IMR-90 (cell line): Measurements from ENCODE around the gene GPR39.

Source experiments
- CTCF ChIP-seq: conservative IDR thresholded peaks from 2 replicates; pipeline ENCODE4 v1.5.1; 2012; ENCODE audit warnings: mild to moderate bottlenecking, low read depth, low read length, improper control_type of control experiment
- ELK1 ChIP-seq: fragments of 150-350 bp; IDR thresholded peaks from 2 replicates; pipeline ENCODE4 v1.6.1; 2016; ENCODE audit warnings: low read depth, mild to moderate bottlenecking, low read length, moderate library complexity, borderline replicate concordance
- FOS ChIP-seq: fragments of 150-350 bp; IDR thresholded peaks from 2 replicates; pipeline ENCODE4 v1.6.1; 2016; ENCODE audit warnings: low read depth, low read length
- MAZ ChIP-seq: IDR thresholded peaks from 2 replicates; pipeline ENCODE4 v1.6.1; 2012; ENCODE audit warnings: low read depth, mild to moderate bottlenecking, low read length, improper control_type of control experiment, moderate library complexity, borderline replicate concordance
- MXI1 ChIP-seq: IDR thresholded peaks from 2 replicates; pipeline ENCODE4 v1.6.1; 2012; ENCODE audit warnings: low read depth, mild to moderate bottlenecking, low read length, moderate library complexity, borderline replicate concordance
- NFE2L2 ChIP-seq: fragments of 150-350 bp; IDR thresholded peaks from 2 replicates; pipeline ENCODE4 v1.6.1; 2016; ENCODE audit warnings: low read depth, mild to moderate bottlenecking, low read length
- POLR2A ChIP-seq: IDR thresholded peaks from 2 replicates; pipeline ENCODE4 v1.6.1; 2012; ENCODE audit warnings: mild to moderate bottlenecking, low read depth, low read length
- RFX5 ChIP-seq: IDR thresholded peaks from 2 replicates; pipeline ENCODE4 v1.8.0; 2012; ENCODE audit warnings: low read depth, mild to moderate bottlenecking, low read length, moderate library complexity
- SMC3 ChIP-seq: fragments of 150-350 bp; IDR thresholded peaks from 2 replicates; pipeline ENCODE4 v1.6.1; 2016; ENCODE audit warnings: low read depth, mild to moderate bottlenecking, antibody characterized with exemption, low read length, moderate library complexity
- TF ChIP-seq, protein P1 (sequence below): fragments of 150-350 bp; IDR thresholded peaks from 2 replicates; pipeline ENCODE4 v1.6.1; 2017; ENCODE audit warnings: mild to moderate bottlenecking, antibody characterized with exemption, low read length, low read depth

- TF ChIP-seq FOS (no peak), NFE2L2 (no peak), MXI1 (no peak), CTCF (no peak), POLR2A (no peak), SMC3 (no peak), RFX5 (no peak), MAZ (no peak), ELK1 (no peak)
- TF ChIP-seq, protein P1, sequence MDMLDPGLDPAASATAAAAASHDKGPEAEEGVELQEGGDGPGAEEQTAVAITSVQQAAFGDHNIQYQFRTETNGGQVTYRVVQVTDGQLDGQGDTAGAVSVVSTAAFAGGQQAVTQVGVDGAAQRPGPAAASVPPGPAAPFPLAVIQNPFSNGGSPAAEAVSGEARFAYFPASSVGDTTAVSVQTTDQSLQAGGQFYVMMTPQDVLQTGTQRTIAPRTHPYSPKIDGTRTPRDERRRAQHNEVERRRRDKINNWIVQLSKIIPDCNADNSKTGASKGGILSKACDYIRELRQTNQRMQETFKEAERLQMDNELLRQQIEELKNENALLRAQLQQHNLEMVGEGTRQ: no peak
These were observed 239.8 kb downstream of the GPR39 start for GRCh38 chr2:132656266-132656975.
